ENCODE data around the gene CCDC187.

CCDC187 gene

GRCh38 chr9:136339173-136339957 lies 35.5 kb upstream of the CCDC187 start:
- DNase-seq: peak; percentile 39

DNA sequence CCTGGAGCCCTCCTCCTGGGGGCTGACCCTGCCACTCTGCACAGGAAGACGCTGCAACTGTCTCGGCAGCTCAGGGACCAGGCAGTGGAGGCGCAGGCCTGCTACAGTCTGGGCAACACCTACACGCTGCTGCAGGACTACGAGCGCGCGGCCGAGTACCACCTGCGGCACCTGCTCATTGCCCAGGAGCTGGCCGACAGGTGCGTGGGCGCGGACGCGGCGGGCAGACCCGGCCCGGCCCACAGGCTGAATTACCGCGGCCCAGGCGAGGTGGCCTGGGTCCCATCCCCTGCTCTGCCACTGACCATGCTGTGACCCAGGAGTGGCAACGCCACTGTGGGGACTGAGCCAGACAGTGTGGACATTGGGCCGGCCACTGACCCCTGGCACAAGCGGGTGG lies 34.6 kb upstream of the CCDC187 start:
- no peak for DNase-seq

GRCh38 chr9:136337416-136338395 lies 33.8 kb upstream of the CCDC187 start:
- DNase-seq: no peak

GRCh38 chr9:136336881-136337280 lies 33.0 kb upstream of the CCDC187 start:
- DNase-seq: no peak

GRCh38 chr9:136336156-136336870 lies 32.4 kb upstream of the CCDC187 start:
- no peak for DNase-seq

GRCh38 chr9:136335296-136336155 lies 31.6 kb upstream of the CCDC187 start:
- no peak for DNase-seq

GRCh38 chr9:136334541-136334940 lies 30.6 kb upstream of the CCDC187 start:
- DNase-seq: no peak

- no peak for DNase-seq
Observed at GRCh38 chr9:136333486-136333885, 29.6 kb upstream of the CCDC187 start.

DNA sequence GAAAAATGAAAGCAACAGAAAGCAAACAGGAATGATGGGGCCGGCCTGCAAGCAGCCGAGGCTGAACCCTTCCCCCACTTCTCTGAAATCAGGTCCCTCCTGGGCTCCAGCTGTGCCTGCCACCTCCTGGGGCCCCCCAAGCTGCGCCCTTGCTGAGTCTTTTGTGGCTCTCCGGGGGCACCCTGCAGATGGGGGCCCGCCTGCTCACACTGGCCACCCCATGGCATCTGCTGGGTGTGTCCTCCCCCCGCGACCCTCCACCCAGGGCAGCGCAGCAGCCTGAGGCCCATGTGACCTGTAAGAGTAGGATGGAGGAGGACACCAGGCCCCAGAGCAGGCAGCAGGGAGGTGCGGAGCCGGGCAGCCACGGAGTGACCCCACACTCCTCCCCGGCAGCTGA lies 29.2 kb upstream of the CCDC187 start:
- no peak for DNase-seq

GRCh38 chr9:136332482-136332983 lies 28.6 kb upstream of the CCDC187 start:
- DNase-seq: no peak

- no peak for DNase-seq
Observed at GRCh38 chr9:136331556-136332481, 27.9 kb upstream of the CCDC187 start.

GRCh38 chr9:136331030-136331429 lies 27.1 kb upstream of the CCDC187 start:
- no peak for DNase-seq

DNA sequence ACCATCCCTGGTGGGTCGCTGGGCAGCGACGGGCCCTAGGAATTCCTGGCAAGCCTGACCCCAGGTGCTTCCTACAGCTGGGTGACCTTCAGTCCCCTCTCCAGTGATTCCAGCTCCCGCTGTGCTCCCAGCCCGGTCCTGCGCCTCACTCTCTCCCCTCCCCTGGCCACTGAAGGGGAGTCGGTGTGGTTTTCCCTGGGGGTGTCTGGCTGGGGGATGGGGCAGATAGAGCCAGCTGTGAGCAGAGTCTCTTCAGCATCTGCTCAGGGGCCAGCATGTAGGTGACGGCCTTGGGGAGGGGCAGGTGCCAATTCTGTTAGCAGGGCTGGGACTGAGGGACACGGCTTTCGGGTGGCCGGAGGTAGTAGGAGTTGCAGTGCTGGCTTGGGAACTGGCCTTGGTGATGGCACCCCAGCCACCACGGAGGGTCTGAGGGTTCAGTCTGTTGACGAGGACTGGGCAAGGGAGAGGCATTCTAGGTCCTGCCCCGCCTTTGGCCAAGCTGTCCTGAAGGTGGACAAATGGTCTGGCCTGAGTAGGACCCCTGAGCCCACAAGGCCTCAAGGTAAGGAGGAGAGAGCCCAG lies 26.6 kb upstream of the CCDC187 start:
- no peak for DNase-seq

DNA sequence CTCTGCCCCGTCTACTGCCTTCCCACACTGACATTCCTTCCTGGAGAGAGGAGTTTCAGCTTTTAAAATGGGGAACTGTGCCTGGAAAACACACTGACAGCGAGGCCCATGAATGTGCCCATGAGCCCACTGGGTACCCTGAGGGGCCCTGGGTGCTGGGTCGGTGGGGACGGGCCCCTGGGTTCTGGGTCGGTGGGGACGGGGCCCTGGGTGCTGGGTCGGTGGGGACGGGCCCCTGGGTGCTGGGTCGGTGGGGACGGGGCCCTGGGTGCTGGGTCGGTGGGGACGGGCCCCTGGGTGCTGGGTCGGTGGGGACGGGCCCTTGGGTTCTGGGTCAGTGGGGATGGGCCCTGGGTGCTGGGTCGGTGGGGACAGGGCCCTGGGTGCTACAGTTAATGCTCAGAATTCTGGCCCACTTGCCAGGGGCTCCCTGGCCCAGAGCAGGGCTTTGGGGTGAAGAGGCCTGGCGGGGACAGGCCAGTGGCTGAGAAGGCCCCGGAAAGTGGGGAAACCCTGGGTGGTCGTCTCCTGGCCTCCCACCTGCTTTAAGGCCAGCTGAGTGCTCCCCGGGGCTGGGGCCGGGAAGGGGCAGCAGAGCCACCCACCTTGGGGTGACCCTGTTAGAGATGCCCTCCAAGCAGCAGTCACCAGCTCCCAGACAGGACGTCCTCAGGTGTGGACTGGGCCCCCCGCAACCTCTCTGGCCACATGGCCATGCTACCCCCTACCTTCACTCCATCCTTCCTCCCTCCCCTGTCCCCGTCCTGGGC lies 25.9 kb upstream of the CCDC187 start:
- DNase-seq: no peak

DNA sequence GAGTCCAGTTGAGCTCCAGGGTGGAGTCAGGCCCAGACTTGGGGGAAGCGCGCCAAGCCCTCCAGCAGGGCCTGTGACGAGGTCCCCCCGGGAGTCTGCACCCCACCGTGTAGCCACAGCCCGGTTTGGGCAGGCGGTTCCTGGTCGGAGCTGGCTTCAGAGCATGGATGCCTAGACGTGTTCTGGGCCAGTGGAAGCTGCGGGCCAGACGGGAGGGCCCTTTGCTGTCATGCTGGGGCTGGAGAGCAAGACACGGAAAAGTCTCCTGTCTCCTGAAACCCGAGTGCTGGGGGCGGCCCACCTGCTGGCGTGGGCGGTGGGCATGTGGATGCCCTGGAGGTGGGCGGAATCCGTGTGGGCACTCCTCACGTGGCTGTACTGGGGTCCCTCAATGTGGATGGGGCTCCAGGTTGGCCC lies 25.3 kb upstream of the CCDC187 start:
- no peak for DNase-seq

GRCh38 chr9:136328622-136329041 lies 24.7 kb upstream of the CCDC187 start:
- no peak for DNase-seq

DNA sequence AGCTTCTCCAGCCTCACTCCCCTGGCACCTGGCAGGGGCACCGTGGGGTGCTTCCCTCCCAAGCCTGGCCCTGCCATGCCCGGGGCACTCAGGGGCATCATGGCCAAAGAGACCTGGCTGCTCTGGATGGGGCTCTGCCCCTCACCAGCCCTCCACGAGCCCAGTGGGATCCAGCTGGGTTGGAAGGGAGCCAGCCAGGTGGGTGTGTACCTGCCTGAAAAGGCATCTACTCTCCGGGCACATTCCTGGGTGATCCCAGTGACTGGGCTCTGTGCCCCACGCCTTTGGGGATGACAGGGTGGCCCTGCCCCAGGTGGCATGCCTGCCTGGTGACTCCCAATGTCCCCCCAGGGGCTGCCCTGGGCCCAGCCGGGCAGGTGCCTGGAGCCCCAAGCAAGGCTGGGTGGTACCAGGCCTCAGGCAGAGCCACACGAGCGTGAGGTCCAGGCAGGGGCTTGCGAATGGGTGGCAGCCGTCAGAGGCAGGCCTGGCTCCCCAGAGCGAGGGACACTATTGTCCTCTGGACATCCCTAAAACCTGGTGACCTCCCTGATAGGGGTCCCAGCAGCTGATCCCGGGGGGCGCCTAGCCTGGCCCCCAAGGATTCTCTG lies 24.2 kb upstream of the CCDC187 start:
- DNase-seq: no peak

DNA sequence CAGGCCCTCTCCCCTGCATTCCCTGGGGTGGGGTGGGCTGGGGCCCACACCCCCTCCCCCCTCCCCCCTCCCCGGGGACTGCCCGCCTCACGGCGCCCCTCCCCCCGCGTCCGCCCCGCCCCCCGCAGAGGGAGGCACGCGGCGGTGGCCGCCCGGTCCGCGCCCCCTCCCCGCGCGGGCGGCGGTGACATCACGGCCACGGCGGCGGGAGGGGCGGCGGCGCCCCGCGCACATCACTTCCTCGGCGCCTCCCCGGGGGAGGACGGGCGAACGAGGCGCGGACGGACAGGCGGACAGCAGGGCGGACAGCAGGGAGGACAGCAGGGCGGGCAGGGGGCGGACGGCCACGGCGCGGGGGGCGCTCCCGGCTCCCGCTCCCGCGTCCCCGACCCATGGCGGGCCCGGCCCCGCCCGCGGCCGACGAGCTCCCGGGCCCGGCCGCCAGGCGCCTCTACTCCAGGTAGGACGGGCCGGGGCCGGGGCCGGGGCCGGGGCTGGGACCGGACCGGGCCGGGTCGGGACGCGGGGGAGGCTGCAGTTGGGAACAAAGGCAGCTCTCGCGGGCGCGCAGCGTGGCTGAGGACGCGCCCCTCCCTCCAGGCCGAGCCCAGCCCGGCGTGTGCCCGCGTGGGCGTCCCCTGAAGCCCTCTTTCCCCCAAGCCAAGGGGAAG lies 23.5 kb upstream of the CCDC187 start, which contains the start of gene GPSM1:
TSS of gene GPSM1 (plus strand) at position 236 of the 671 bp plus-strand sequence. CDS start at position 393, 157 bp downstream.
- DNase-seq: peak; percentile 46

All from activated naive CD4-positive, alpha-beta T cell treated with Interleukin-2 at 50 U/mL for 16 hours (primary cell).